ENCODE measurements around the gene SLFNL1.

The SLFNL1 gene

GRCh38 chr1:41013796-41014195 lies 7.7 kb downstream of the SLFNL1 start:
- no peak overlapping the region for H3K9ac ChIP-seq (ENCODE audit: low read length)
- no peaks in the 10 kb centered on the region for H3F3A ChIP-seq (ENCODE audit: insufficient read depth, low read length)
- no peaks in the 10 kb centered on the region for H3K27me3 ChIP-seq (ENCODE audit: insufficient read depth, low read length)
- H3K27ac ChIP-seq (ENCODE audit: low read depth, low read length, poor library complexity, severe bottlenecking): no peak overlapping the region
- H3K4me3 ChIP-seq (ENCODE audit: low read depth, low read length, poor library complexity, severe bottlenecking): no peak overlapping the region
- no peaks in the 10 kb centered on the region for H3K4me1 ChIP-seq (ENCODE audit: insufficient read depth, low read length, severe bottlenecking)
- no peaks in the 10 kb centered on the region for H3K79me2 ChIP-seq (ENCODE audit: insufficient read depth, low read length)
- no peaks in the 10 kb centered on the region for H3K9me2 ChIP-seq (ENCODE audit: low read depth, low read length)
- H3K9me3 ChIP-seq (ENCODE audit: low read length): no peaks in the 10 kb centered on the region
- no peaks in the 10 kb centered on the region for H4K20me1 ChIP-seq (ENCODE audit: insufficient read depth, low read length)
- peaks cover 95% of the 10 kb centered on the region for H3K36me3 ChIP-seq (ENCODE audit: insufficient read depth, low read length)
- no peak for TF ChIP-seq EZH2 (IDR thresholded peaks at IDR 0.05; ENCODE audit: borderline replicate concordance, low read length)
- no peak for TF ChIP-seq CTCF (IDR thresholded peaks at IDR 0.05; ENCODE audit: low read length)
- no peak overlapping the region for H3K4me2 ChIP-seq (ENCODE audit: low read length)
- H2AFZ ChIP-seq (ENCODE audit: low read length): no peak overlapping the region

- Histone ChIP-seq H3F3A (ENCODE audit: insufficient read depth, low read length) (no peaks in the 10 kb centered on the region), H3K9me2 (ENCODE audit: low read depth, low read length) (no peaks in the 10 kb centered on the region), H3K36me3 (ENCODE audit: insufficient read depth, low read length) (peaks cover 98% of the 10 kb centered on the region), H3K27me3 (ENCODE audit: insufficient read depth, low read length) (no peaks in the 10 kb centered on the region), H3K4me3 (ENCODE audit: low read depth, low read length, poor library complexity, severe bottlenecking) (no peak overlapping the region), H3K9me3 (ENCODE audit: low read length) (no peaks in the 10 kb centered on the region), H3K4me1 (ENCODE audit: insufficient read depth, low read length, severe bottlenecking) (no peaks in the 10 kb centered on the region), H4K20me1 (ENCODE audit: insufficient read depth, low read length) (no peaks in the 10 kb centered on the region), H3K9ac (ENCODE audit: low read length) (no peak overlapping the region), H2AFZ (ENCODE audit: low read length) (no peak overlapping the region), H3K4me2 (ENCODE audit: low read length) (no peak overlapping the region), H3K79me2 (ENCODE audit: insufficient read depth, low read length) (no peaks in the 10 kb centered on the region), H3K27ac (ENCODE audit: low read depth, low read length, poor library complexity, severe bottlenecking) (no peak overlapping the region)
- TF ChIP-seq CTCF (IDR thresholded peaks at IDR 0.05; ENCODE audit: low read length) (no peak), EZH2 (IDR thresholded peaks at IDR 0.05; ENCODE audit: borderline replicate concordance, low read length) (no peak)
Observed at GRCh38 chr1:41013024-41013423, 8.5 kb downstream of the SLFNL1 start.

GRCh38 chr1:41010345-41010744 lies 11.2 kb downstream of the SLFNL1 start:
- no peak overlapping the region for H3K27ac ChIP-seq (ENCODE audit: low read depth, low read length, poor library complexity, severe bottlenecking)
- no peaks in the 10 kb centered on the region for H4K20me1 ChIP-seq (ENCODE audit: insufficient read depth, low read length)
- no peak overlapping the region for H3K4me3 ChIP-seq (ENCODE audit: low read depth, low read length, poor library complexity, severe bottlenecking)
- H3F3A ChIP-seq (ENCODE audit: insufficient read depth, low read length): no peaks in the 10 kb centered on the region
- no peaks in the 10 kb centered on the region for H3K27me3 ChIP-seq (ENCODE audit: insufficient read depth, low read length)
- H3K9me2 ChIP-seq (ENCODE audit: low read depth, low read length): no peaks in the 10 kb centered on the region
- no peak overlapping the region for H3K9ac ChIP-seq (ENCODE audit: low read length)
- no peak for TF ChIP-seq EZH2 (IDR thresholded peaks at IDR 0.05; ENCODE audit: borderline replicate concordance, low read length)
- no peak for TF ChIP-seq CTCF (IDR thresholded peaks at IDR 0.05; ENCODE audit: low read length)
- H3K79me2 ChIP-seq (ENCODE audit: insufficient read depth, low read length): no peaks in the 10 kb centered on the region
- no peak overlapping the region for H3K4me2 ChIP-seq (ENCODE audit: low read length)
- peaks cover 98% of the 10 kb centered on the region for H3K36me3 ChIP-seq (ENCODE audit: insufficient read depth, low read length)
- H3K4me1 ChIP-seq (ENCODE audit: insufficient read depth, low read length, severe bottlenecking): no peaks in the 10 kb centered on the region
- H2AFZ ChIP-seq (ENCODE audit: low read length): no peak overlapping the region
- H3K9me3 ChIP-seq (ENCODE audit: low read length): no peaks in the 10 kb centered on the region
